GM12891 (cell line): Measurements from ENCODE around the gene ATOH8.

Experiments used
- PAX5 ChIP-seq: IDR thresholded peaks from 2 replicates; pipeline ENCODE4 v1.6.1; 2011; ENCODE audit warnings: low read length, moderate library complexity, mild to moderate bottlenecking; ENCODE audit not compliant: insufficient read depth, severe bottlenecking
- POLR2A ChIP-seq: IDR thresholded peaks from 2 replicates; pipeline ENCODE4 v1.6.1; 2011; ENCODE audit warnings: low read depth, low read length, control low read depth
- POLR2AphosphoS5 ChIP-seq: IDR thresholded peaks from 2 replicates; pipeline ENCODE4 v1.6.1; 2011; ENCODE audit warnings: low read depth, low read length, control low read depth
- POU2F2 ChIP-seq: IDR thresholded peaks from 2 replicates; pipeline ENCODE4 v1.6.1; 2011; ENCODE audit warnings: low read depth, mild to moderate bottlenecking, control low read depth, low read length, moderate library complexity
- SPI1 ChIP-seq: IDR thresholded peaks from 2 replicates; pipeline ENCODE4 v1.6.1; 2011; ENCODE audit warnings: low read depth, low read length, control low read depth
- TAF1 ChIP-seq: IDR thresholded peaks from 2 replicates; pipeline ENCODE4 v1.6.1; 2011; ENCODE audit warnings: low read depth, low read length, control low read depth

DNA sequence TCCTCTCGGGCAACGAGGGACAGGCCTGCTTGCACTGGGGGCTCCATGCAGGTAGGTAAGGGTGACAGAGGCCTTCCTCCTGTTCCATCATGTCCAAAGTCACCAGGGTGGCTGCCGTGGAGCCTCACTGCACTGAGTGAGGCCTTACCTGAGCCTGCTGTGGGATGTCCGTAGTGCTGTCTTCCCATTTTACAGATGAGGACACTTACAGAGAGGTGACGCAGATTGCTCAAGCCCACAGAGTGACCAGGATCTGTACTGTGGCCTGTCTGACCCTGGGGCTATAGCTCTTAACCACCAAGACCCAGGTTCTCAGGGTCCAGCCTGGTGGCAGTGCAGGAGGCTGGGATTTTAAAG lies 5.4 kb downstream of the ATOH8 start:
- no peak for TF ChIP-seq TAF1
- TF ChIP-seq POLR2A, result no peak
- no peak for TF ChIP-seq POLR2AphosphoS5
- TF ChIP-seq SPI1, result no peak
- no peak for TF ChIP-seq PAX5
- TF ChIP-seq POU2F2, result no peak
